HG02798 (cell line): ENCODE measurements around the gene CASP3.

ENCODE experiments used
- ATAC-seq: cut with Tn5 transposase; IDR thresholded peaks from one replicate; pipeline ENCODE4 v1.9.1; 2021; ENCODE audit warnings: mild to moderate bottlenecking; ENCODE audit not compliant: unreplicated experiment, poor library complexity

CASP3 gene

GRCh38 chr4:184649026-184649970 lies at the start of gene CASP3, which contains the start of gene PRIMPOL:
Gene CASP3 (minus strand): TSS chr4:184649447. CDS start chr4:184638453, 10,994 bp downstream.
Gene PRIMPOL (plus strand): TSS chr4:184649738. CDS start chr4:184657141, 7,403 bp downstream.
- peak; percentile 89 for ATAC-seq

DNA sequence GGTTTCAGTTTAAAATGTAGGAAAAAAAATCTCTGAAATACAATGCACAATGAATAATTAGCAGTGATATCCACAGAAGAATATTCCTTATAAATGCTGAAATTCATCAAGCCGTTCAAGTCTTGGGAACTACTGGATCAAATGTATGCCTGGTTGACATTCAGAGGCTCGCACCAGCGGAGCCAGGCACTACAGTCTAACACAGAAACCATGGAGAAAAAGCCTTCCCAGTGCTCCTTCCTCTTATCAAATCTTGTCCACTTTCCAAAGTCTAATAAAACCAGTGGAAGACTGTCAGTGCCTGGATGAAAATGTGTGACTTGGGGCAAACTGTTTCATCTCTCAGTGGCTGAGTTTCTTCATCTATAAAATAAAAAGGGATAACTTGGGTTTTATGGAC lies 48.7 kb upstream of the CASP3 start:
- ATAC-seq, result no peak

DNA sequence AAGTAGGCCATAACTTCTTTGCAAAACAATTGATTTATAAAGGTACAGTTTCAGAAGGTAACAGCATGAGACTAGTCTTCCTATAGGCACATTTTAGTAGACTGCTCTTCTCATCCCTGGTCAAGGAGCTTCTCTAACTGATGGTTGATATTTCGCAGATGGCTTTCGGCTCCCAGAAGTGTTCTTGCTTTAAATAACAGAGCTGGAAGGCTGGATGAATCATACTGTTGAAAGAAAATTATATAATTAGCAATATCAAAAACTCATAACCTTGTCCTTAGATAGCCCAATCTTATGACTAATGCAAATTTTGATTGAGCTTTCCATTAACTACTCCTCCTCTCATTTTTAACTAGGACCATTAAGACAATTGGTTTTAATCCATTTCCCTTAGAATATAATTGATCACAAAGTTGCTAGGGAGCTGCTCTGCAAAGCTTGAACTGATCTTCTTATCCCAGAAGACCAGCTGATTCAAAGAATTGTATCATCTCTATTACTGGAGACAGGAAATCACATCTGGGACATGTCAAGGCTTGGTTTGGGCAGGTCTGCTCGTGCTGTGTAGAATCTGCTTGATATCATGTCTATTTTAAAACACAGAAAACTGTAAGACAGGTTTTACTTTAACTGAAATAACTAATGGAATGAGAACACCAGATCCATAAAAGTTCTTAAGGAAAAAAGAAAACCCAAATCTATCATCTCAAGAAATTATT lies 46.1 kb upstream of the CASP3 start:
- no peak for ATAC-seq

- ATAC-seq, result no peak
Measured at GRCh38 chr4:184694412-184694956, 45.2 kb upstream of the CASP3 start.

DNA sequence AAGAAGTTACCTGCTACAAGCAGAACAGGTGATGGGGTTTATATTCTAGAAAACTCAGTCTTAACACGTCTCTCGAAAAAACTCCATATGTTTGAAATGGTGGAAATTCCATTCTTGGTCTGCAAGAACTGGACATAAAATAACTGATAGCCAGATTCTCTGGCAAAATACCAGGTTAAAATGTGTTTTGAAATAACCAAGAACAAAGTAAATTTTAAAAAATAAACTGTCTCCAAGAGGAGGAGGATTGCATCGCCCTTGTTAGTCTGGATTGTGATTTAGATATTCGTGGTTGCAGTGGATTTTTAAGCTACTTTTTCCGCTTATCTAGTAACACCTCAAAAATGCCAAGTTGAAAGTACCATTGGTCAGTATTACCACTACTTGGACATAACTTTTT lies 43.8 kb upstream of the CASP3 start:
- ATAC-seq, result no peak

DNA sequence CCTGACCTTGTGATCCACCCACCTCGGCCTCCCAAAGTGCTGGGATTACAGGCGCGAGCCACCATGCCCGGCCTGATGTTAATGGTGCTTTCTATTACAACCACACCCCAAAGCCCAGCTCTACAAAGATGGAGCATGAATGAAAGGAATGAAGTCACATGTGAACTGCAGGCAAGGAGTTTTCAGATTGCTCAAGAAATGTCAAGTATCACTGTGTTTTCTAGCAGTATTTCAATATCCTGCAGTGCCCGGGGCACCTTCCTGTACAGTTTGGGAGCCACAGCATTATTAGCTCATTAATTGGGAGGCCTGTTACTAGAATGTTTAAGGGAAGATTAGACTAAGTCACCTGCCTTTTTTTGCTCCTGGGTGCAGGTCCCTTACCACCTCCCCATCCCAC lies 40.4 kb upstream of the CASP3 start:
- no peak for ATAC-seq

DNA sequence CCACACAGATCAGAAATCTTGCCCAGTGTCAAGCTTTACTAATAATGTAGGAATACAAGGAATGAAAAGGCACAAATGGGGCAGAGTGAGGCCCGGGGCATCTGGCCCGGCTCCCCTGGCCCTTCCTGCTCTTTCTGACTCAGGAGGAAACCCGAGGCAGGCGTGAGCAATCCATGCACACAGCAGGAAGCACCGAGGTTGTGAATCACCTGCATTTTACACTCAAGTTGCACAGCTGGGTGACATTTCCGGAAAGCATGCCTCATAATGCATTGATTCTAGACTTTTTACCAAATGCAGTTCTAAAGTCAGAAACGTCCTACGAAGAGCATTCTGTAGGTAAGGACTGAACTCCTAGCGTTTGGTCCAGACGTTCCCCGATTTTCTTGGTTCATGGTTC lies 39.2 kb upstream of the CASP3 start:
- no peak for ATAC-seq

- ATAC-seq, result no peak
Measured at GRCh38 chr4:184688005-184688404, 38.8 kb upstream of the CASP3 start.

GRCh38 chr4:184684491-184685189 lies 35.4 kb upstream of the CASP3 start:
- ATAC-seq, result no peak

- ATAC-seq, result no peak
Measured at GRCh38 chr4:184681916-184682315, 32.7 kb upstream of the CASP3 start.

DNA sequence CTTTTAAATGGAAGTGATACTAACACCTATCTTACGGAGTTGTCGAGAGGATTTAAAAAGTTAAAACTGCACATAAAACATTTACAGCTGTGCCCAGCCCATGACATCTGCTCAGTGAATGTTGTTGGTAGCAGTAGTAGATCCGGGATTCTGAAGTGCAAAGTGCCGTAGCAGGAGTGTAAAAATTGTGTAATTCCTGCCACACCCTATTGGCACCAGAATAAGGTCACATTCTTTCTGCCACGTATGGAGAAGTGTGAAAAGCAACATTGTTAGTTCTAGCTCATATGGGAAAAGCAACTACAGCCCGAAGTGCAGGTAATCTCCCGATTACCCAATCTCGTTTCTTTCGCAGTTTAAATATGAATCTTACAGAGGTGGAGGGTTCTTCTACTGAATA lies 31.5 kb upstream of the CASP3 start:
- no peak for ATAC-seq

DNA sequence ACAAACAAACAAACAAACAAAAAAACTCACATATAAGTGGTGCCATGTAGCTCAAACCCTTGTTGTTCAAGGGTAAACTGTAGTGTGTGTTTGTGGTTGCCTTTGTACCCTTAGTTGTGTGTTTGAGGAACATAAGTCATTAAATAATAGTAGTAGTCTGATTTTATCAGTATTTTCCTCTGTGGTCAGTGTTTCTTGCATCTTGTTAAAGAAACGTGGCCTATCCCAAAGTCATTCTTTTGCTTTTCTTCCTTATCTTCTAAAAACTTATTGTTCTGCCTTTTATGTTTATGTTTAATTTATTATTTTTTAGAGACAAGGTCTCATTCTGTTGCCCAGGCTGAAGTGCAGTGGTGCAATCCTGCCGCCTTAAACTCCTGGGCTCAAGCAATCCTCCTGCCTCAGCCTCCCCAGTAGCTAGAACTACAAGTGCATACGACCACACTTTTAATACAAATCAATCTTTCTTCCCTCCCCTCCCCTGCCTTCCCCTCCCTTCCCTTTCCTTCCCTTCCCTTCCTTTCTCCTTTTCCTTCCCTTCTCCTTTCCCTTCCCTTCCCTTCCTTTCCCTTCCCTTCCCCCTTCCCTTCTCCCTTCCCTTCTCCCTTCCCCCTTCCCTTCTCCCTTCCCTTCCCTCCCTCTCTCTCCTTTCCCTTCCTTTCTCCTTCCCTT lies 26.7 kb upstream of the CASP3 start:
- ATAC-seq, result no peak

GRCh38 chr4:184675018-184675417 lies 25.8 kb upstream of the CASP3 start:
- no peak for ATAC-seq

- ATAC-seq, result no peak
Measured at GRCh38 chr4:184674011-184674410, 24.8 kb upstream of the CASP3 start.

DNA sequence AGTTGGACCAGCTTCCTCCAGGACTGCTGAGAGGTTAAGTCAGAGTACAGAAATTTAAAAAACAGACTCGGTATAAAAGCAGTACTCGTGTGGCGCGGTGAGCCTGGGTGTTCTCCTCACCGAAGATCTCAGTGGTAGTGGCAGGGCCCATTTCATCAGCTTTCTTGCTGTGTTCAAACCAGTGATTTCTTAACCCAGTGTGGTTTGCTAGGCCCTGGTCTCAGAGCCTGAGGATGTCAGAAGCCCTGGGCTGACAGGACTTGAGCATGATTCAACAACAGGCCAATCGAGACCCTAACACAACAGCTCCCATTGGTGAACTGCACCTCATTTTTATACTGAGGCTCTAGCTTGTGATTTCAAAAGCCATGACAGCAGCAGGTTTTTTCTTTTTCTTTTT lies 23.5 kb upstream of the CASP3 start:
- ATAC-seq, result no peak

GRCh38 chr4:184671101-184671500 lies 21.9 kb upstream of the CASP3 start:
- no peak for ATAC-seq

DNA sequence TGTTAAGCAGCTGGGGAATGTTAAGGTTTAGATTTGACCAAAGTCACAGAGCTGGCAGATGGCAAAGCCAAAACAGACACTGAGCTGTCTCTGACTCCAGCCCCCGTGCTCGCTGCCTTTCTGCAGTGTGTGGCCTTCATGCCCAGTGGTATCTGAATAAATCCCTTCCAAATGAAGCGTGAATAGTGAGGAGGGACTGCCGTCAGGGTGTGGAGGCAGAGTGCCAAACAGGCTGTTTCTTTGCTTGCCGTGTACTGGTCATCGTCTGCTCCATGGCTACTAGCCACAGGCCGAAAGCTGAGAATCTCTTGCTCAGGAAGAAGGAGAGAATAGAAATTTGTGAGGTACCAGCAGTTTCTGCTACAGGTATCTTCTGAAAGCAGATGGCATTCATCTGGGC lies 20.0 kb upstream of the CASP3 start:
- no peak for ATAC-seq

- ATAC-seq, result no peak
Measured at GRCh38 chr4:184668511-184669114, 19.4 kb upstream of the CASP3 start.

GRCh38 chr4:184668096-184668495 lies 18.8 kb upstream of the CASP3 start:
- ATAC-seq, result no peak

DNA sequence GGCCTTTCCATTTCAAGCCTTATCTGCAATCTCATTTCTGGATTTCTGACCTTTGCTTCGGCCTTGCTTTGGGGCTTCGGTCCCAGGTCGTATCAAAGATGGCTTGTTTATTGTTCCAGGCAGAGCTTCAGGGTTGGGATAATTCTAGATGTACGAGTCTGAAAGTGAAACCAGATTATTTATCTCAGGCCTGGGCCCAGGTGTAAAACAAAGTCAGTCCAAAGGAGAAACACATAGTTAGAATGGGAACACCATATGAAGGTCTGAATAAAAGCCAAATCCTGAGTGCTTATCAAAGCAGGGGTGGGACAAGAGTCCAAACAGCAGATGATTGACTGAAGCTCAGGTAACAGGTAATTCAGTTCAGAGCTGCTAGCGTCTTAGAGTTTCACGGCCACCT lies 17.4 kb upstream of the CASP3 start:
- no peak for ATAC-seq
